Measurements from ENCODE around the gene CFAP92. TPM values are rescaled to one million over a fixed set of nuclear protein-coding genes. Genes with fewer than 3 reads are reported as not detected.

The CFAP92 gene
- total RNA-seq, 1 donor from 2014 or later = 0.60 TPM

DNA sequence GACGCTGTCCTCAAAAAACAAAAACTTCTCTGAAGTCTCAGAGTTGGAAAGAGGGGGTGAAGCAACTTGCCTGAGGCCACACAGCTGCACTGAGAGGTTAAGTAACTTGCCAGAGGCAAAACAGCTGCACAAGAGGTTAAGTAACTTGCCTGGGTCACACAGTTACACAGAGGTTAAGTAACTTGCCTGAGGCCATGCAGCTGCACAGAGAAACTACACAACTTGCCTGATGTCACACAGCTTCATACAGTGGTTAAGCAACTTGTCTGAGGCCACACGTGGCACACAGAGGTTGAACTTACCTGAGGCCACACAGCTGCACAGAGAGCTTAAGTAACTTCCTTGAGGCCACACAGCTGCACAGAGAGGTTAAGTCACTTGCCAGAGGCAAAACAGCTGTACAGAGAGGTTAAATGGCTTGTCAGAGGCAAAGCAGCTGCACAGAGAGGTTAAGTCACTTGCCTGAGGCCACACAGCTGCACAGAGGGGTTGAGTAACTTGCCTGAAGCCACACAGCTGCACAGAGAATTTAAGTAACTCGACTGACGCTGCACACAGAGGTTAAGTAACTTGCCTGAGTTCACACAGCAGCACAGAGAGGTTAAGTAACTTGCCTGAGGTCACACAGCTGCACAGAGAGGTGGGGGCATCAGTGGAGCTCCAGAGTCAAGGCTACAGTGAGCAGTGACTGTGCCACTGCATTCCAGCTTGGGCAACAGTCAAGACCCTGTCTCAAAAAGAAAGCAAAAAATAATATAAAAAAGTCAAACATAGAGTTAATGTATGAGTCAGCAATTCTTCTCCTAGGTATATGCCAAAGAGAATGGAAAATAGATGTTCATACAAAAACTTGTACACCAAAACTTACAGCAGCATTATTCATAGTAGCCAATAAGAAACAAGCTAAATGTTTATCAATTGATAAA, 126.4 kb downstream of the CFAP92 start:
- DNase-seq (ENCODE audit: low read depth in 2 of 2) = no peak

GRCh38 chr3:128864849-128865804, 128.7 kb downstream of the CFAP92 start:
- DNase-seq (ENCODE audit: low read depth in 2 of 2) = peak in 1 of 2 donors; percentile 45

DNA sequence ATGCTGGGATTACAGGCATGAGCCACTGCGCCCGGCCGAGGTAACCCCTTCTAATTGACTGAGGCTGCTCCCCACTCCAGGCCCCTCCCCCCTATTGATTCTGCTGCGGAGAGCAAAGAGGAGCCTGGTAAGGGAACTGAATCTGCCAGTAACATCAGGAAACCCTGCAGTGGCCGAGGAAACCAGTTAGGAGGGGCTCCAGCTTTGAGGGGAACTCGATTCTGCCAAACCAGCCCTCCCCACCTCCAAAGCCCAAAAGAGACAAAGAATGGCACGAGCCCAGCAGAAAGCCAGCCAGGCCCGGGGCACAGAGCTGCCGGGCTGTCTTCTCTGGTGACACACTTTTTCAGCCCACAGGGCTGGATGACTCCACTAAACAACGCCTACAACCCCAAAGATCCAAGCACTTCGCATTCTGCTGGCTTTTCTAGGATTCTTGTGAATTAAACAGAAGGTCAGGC, 129.5 kb downstream of the CFAP92 start:
- DNase-seq (ENCODE audit: low read depth in 2 of 2) = peak in 1 of 2 donors; percentile 73

GRCh38 chr3:128863560-128863959, 130.3 kb downstream of the CFAP92 start:
- no peak for DNase-seq (ENCODE audit: low read depth in 2 of 2)

GRCh38 chr3:128861491-128861890, 132.4 kb downstream of the CFAP92 start:
- no peak for DNase-seq (ENCODE audit: low read depth in 2 of 2)

Other genes starting within 250 kb of the CFAP92 start
- 27.8 and 28.1 TPM in 2 replicates for gene ACAD9, start 114.5 kb downstream of the CFAP92 start, total RNA-seq
- gene EFCC1, start 7.2 kb upstream of the CFAP92 start, total RNA-seq = 2.6 and 11.5 TPM in 2 replicates
- not detected in 2 replicates for gene GP9, start 66.7 kb upstream of the CFAP92 start, total RNA-seq
- 49.0 and 90.9 TPM in 2 replicates for gene RAB43, start 127.7 kb upstream of the CFAP92 start, total RNA-seq
- 45.0 and 47.9 TPM in 2 replicates for gene ISY1, start 167.0 kb upstream of the CFAP92 start, total RNA-seq
- gene CNBP, start 189.8 kb upstream of the CFAP92 start, total RNA-seq = 207 and 229 TPM in 2 replicates

Data from lung microvascular endothelial cell (primary cell).